GM12872 (cell line): ENCODE measurements around the gene PYGB.

Source experiments
- TF ChIP-seq, protein P1 (sequence below): IDR thresholded peaks from 3 replicates; pipeline ENCODE4 v1.5.1; 2011; ENCODE audit warnings: low read depth, mild to moderate bottlenecking, low read length, moderate library complexity; ENCODE audit not compliant: insufficient read depth

Gene PYGB

DNA sequence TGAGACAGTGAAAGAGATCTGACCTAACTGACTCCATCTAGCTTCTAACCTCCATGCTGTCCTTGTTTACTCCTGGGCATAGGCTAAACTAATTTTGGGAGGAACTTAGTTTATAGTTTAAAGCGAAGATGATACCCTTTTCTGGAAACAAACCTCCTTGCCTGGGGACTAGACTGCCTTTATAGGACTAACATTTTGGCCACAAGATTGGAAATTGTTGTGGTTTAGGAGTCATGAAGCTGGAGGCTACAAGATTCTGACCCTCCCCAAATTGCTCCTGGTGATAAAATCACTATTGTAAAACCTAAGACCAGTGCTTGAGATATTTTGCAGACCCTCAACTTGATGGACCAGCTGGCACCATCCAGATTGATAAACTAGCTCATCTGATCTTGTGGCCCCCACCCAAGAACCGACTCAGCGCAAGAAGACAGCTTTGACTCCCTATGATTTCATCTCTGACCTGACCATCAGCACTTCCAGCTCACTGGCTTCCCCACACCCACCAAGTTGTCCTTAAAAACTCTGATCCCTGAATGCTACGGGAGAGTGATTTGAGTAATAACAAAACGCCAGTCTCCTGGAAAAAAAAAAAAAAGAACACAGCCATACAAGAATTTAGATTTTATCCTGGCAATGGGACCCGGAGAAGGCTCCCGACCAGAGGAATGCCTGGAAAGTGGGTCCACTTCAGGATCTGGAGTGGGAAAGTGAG is 79.8 kb downstream of the PYGB start:
- TF ChIP-seq, protein P1, sequence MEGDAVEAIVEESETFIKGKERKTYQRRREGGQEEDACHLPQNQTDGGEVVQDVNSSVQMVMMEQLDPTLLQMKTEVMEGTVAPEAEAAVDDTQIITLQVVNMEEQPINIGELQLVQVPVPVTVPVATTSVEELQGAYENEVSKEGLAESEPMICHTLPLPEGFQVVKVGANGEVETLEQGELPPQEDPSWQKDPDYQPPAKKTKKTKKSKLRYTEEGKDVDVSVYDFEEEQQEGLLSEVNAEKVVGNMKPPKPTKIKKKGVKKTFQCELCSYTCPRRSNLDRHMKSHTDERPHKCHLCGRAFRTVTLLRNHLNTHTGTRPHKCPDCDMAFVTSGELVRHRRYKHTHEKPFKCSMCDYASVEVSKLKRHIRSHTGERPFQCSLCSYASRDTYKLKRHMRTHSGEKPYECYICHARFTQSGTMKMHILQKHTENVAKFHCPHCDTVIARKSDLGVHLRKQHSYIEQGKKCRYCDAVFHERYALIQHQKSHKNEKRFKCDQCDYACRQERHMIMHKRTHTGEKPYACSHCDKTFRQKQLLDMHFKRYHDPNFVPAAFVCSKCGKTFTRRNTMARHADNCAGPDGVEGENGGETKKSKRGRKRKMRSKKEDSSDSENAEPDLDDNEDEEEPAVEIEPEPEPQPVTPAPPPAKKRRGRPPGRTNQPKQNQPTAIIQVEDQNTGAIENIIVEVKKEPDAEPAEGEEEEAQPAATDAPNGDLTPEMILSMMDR: no peak

DNA sequence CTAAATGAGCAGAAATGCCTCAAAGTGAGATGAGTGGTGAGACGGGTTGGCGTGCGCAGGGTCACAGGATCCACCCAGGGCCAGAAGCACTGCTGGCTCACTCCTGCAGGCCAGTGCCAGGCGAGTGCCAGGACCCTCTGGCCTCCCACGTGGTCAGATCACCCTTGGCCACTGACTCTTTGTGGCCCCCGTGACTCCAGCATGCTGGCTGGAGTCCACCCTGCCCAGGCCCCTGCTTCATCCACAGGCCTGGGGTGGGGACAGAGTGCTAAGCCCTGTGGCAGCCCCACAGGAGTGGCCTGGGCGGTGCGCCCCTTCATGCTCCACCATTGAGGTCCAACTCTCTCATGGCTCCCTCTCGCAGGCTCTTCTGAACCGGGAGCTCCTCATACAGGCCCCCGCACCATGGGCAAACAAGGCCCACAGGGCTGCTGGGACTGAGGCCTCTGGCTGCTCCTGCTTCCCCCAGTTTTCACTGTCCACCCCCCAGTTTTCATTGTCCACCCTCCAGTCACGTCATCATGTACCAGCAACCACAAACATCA is 81.1 kb downstream of the PYGB start:
- TF ChIP-seq, protein P1: no peak

DNA sequence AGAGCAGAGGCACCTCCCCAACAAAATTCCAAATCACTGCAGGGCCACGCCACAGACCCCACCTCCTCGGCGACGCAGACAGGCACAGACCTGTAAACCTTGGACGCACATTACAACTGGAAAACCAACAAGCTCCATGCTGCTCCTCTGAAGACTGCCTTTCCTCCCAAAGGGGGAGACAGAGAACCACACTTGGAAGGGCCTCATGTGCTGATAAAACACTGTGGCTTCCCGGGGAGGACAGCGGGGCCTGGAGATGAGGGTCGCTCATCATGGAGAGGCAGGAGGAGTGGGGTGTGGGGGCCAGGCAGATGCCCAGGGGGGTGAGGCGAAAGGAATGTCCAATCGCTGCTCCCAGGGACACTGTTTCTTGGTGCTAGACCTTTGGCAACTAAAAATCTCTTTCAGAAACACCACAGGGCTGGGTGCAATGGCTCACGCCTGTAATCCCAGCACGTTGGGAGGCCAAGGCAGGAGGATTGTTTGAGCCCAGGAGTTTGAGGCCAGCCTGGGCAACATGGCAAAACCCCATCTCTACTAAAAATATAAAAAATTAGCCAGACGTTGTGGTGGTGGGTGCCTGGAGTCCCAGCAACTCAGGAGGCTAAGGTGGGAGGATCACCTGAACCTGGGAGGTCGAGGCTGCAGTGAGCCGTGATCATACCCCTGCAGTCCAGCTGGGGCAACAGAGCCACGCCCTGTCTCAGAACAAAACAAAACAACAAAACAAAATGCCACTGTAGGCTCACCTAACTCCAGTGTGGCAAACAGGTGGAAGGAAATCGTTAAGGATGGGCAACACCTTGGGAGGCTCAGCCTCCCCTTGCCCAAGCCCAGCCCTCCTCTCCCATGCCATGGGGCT is 88.9 kb downstream of the PYGB start:
- TF ChIP-seq, protein P1: no peak

DNA sequence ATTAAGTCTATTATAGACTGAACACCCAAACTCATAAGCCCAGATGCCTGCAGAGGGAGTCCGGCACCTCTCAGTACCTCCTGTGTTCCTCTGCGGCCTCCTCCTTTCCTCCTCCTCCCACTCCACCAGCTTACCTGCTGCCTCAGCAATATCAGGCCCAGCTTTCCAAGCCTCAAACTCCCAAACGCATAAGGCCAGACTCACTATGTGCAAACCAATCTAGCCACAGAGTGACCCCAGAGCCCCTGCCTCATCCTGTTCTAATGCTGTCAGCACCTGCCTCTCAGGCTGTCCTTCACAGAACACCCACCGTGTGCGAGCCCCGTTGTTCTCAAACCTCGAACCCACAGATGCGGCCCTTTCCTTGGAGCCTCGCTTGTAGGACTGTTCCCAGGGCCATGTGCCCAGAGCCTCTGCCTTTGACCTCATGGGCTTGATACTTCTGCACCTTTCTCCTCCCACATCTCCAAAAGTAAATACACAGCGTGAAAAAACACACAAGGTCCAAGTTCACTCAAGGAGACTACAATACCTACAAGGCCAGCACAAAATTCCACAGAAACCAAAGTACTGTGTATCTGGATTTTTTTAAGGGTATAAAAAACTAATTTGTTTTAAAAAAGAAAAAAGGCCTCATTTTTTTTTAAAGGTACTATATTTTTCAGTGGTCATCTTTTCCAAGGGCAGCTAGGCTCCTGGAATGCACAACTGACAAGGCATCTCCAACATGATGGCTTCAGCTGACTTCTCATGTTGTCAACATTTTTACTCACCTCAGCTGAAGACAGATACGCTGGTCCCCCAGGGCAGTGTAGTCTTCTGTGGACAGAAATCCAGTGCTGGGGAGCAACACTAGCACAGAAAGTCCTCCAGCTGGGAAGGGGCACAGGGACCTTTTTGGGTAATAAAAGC is 90.5 kb downstream of the PYGB start:
- TF ChIP-seq, protein P1: no peak

DNA sequence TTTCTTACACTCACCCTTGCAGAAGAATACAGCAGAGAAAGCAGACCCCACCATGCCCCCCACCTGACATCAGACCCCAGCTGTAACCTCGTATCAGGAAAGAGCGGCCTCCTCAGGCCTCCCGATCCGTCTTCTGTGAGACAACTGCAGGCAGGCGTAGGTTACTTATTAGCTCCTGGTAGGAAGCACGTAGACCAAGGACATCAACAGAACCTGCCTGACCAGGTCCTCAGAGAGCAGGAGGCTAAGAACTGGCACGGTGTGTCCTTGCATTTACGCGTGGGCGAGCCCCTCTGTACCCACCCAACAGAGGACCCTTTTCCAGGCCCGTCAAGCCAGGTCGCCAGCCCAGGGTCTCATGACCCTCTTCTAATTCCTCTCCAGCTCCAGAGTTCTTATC is 91.7 kb downstream of the PYGB start:
- TF ChIP-seq, protein P1: no peak

DNA sequence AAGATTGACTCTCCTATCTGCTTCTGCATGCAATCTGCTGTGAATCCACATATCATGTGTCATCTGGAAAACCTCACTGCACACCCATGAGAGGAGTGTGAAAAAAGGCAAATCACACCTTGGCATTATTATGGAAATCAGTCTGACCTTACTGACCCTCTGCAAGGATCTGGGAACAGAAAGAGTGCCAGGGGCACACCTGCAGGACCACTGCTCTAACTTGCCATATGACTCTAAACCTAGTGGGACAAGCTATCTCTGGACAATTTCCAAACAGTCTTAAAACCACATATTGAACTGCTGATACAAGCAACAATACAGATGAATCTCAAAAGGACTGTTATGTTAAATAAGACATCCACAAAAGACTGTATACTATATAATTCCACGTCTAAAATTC is 92.5 kb downstream of the PYGB start:
- TF ChIP-seq, protein P1: no peak
